ENCODE measurements around the gene NCOA6. TPM values are rescaled to one million over a fixed set of nuclear protein-coding genes. Genes with fewer than 3 reads are reported as not detected.

The NCOA6 gene
- total RNA-seq, 1 donor from 2014 or later = 21.1 TPM

DNA sequence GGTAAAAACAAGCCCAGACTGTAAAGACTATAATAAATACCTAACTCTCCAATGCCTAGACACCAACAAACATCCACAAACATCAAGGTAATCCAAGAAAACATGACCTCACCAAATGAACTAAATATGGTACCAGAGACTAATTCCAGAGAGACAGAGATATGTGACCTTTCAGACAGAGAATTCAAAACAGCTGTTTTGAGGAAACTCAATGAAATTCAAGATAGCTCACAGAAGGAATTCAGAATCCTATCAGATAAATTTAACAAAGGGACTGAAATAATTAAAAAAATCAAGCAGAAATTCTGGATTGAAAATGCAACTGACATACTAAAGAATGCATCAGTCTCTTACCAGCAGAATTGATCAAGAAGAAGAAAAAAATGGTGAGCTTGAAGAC is 26.6 kb downstream of the NCOA6 start:
- Histone ChIP-seq H4K20me1 (ENCODE audit: insufficient read depth, low read length) (peaks cover 91% of the 10 kb centered on the region), H3K27me3 (ENCODE audit: insufficient read depth, low read length) (no peaks in the 10 kb centered on the region), H3K36me3 (ENCODE audit: insufficient read depth, low read length) (no peaks in the 10 kb centered on the region), H3K4me3 (ENCODE audit: insufficient read depth, low read depth, low read length) (no peak overlapping the region), H3K4me2 (ENCODE audit: low read length) (no peak overlapping the region), H3K4me1 (ENCODE audit: insufficient read depth, low read length) (no peaks in the 10 kb centered on the region), H2AFZ (ENCODE audit: low read depth, low read length) (no peak overlapping the region), H3K9ac (ENCODE audit: low read length) (no peak overlapping the region), H3K27ac (ENCODE audit: low read depth, low read length) (no peak overlapping the region), H3K9me3 (ENCODE audit: insufficient read depth, low read depth, low read length) (no peaks in the 10 kb centered on the region), H3K79me2 (ENCODE audit: insufficient read depth, low read length) (peaks cover 92% of the 10 kb centered on the region)
- H3K36me3 Mint-ChIP-seq (ENCODE audit: low read depth, unreplicated experiment) = peaks cover 10% of the 10 kb centered on the region
- peaks cover 17% of the 10 kb centered on the region for H3K4me1 Mint-ChIP-seq (ENCODE audit: low read depth, unreplicated experiment)
- FAIRE-seq = no peak
- no peak overlapping the region for H3K4me3 Mint-ChIP-seq (ENCODE audit: unreplicated experiment)
- peaks cover 2% of the 10 kb centered on the region for H3K9me3 Mint-ChIP-seq (ENCODE audit: unreplicated experiment)
- H3K27me3 Mint-ChIP-seq (ENCODE audit: low read depth, unreplicated experiment) = no peaks in the 10 kb centered on the region
- H3K27ac Mint-ChIP-seq (ENCODE audit: unreplicated experiment) = no peak overlapping the region
- DNase-seq (ENCODE audit: low read depth) = no peak
- TF ChIP-seq EZH2 (IDR thresholded peaks at IDR 0.05; ENCODE audit: insufficient read depth, low read length) (no peak), CTCF (IDR thresholded peaks at IDR 0.05; ENCODE audit: insufficient read depth, low read depth, low read length) (no peak)

GRCh38 chr20:34798328-34798727 is 27.1 kb downstream of the NCOA6 start:
- peaks cover 91% of the 10 kb centered on the region for H4K20me1 ChIP-seq (ENCODE audit: insufficient read depth, low read length)
- H3K27ac Mint-ChIP-seq (ENCODE audit: unreplicated experiment) = no peak overlapping the region

More at GRCh38 chr20:34798328-34798727, 27.1 kb downstream of the NCOA6 start:
- Histone ChIP-seq H3K4me2 (ENCODE audit: low read length) (no peak overlapping the region), H3K4me3 (ENCODE audit: insufficient read depth, low read depth, low read length) (no peak overlapping the region), H3K9me3 (ENCODE audit: insufficient read depth, low read depth, low read length) (no peaks in the 10 kb centered on the region), H3K4me1 (ENCODE audit: insufficient read depth, low read length) (no peaks in the 10 kb centered on the region), H3K79me2 (ENCODE audit: insufficient read depth, low read length) (peaks cover 92% of the 10 kb centered on the region), H2AFZ (ENCODE audit: low read depth, low read length) (no peak overlapping the region), H3K27me3 (ENCODE audit: insufficient read depth, low read length) (no peaks in the 10 kb centered on the region), H3K36me3 (ENCODE audit: insufficient read depth, low read length) (no peaks in the 10 kb centered on the region), H3K27ac (ENCODE audit: low read depth, low read length) (no peak overlapping the region), H3K9ac (ENCODE audit: low read length) (no peak overlapping the region)
- no peak overlapping the region for H3K4me3 Mint-ChIP-seq (ENCODE audit: unreplicated experiment)
- H3K4me1 Mint-ChIP-seq (ENCODE audit: low read depth, unreplicated experiment) = peaks cover 20% of the 10 kb centered on the region
- H3K27me3 Mint-ChIP-seq (ENCODE audit: low read depth, unreplicated experiment) = no peaks in the 10 kb centered on the region
- no peak for TF ChIP-seq CTCF (IDR thresholded peaks at IDR 0.05; ENCODE audit: insufficient read depth, low read depth, low read length)
- DNase-seq (ENCODE audit: low read depth) (no peak), FAIRE-seq (no peak)
- H3K9me3 Mint-ChIP-seq (ENCODE audit: unreplicated experiment) = peaks cover 2% of the 10 kb centered on the region
- peaks cover 10% of the 10 kb centered on the region for H3K36me3 Mint-ChIP-seq (ENCODE audit: low read depth, unreplicated experiment)
